HG02763 (cell line): Measurements from ENCODE around the gene TET2.

Source experiments
- ATAC-seq: cut with Tn5 transposase; IDR thresholded peaks from one replicate; pipeline ENCODE4 v1.9.1; 2021; ENCODE audit warnings: mild to moderate bottlenecking, moderate library complexity; ENCODE audit not compliant: unreplicated experiment

The TET2 gene

GRCh38 chr4:105181259-105181658 is 34.6 kb downstream of the TET2 start:
- no peak for ATAC-seq

- ATAC-seq: no peak
Measured at GRCh38 chr4:105182211-105182610, 35.5 kb downstream of the TET2 start.

- ATAC-seq: no peak
Measured at GRCh38 chr4:105184316-105184980, 37.8 kb downstream of the TET2 start.

- ATAC-seq: no peak
Measured at GRCh38 chr4:105186701-105187161, 40.1 kb downstream of the TET2 start.

- ATAC-seq: no peak
Measured at GRCh38 chr4:105189855-105190650, 43.4 kb downstream of the TET2 start.

GRCh38 chr4:105191621-105192210 is 45.0 kb downstream of the TET2 start:
- ATAC-seq: peak; percentile 49

GRCh38 chr4:105192474-105192873 is 45.8 kb downstream of the TET2 start:
- no peak for ATAC-seq

GRCh38 chr4:105192910-105193309 is 46.2 kb downstream of the TET2 start:
- no peak for ATAC-seq

GRCh38 chr4:105193536-105193935 is 46.9 kb downstream of the TET2 start:
- ATAC-seq: no peak

- ATAC-seq: peak; percentile 87
Measured at GRCh38 chr4:105194328-105195231, 47.9 kb downstream of the TET2 start.

GRCh38 chr4:105196523-105197145 is 50.0 kb downstream of the TET2 start:
- no peak for ATAC-seq

- ATAC-seq: no peak
Measured at GRCh38 chr4:105197777-105198176, 51.1 kb downstream of the TET2 start.

- no peak for ATAC-seq
Measured at GRCh38 chr4:105198541-105198940, 51.9 kb downstream of the TET2 start.

GRCh38 chr4:105206214-105206613 is 59.5 kb downstream of the TET2 start:
- no peak for ATAC-seq

GRCh38 chr4:105207386-105207785 is 60.7 kb downstream of the TET2 start:
- no peak for ATAC-seq

GRCh38 chr4:105208561-105208960 is 61.9 kb downstream of the TET2 start:
- ATAC-seq: no peak

- no peak for ATAC-seq
Measured at GRCh38 chr4:105210916-105211315, 64.2 kb downstream of the TET2 start.

GRCh38 chr4:105215609-105216313 is 69.1 kb downstream of the TET2 start:
- peak; percentile 55 for ATAC-seq

- no peak for ATAC-seq
Measured at GRCh38 chr4:105225500-105225899, 78.8 kb downstream of the TET2 start.

GRCh38 chr4:105227054-105227453 is 80.4 kb downstream of the TET2 start:
- no peak for ATAC-seq
